GM12878 (cell line): ENCODE data around the gene IL16.

Experiments
- CTCF ChIP-seq, 3 experiments: IDR thresholded peaks in 2 of 3; conservative IDR thresholded peaks in 1 of 3; 2 replicates each; pipeline ENCODE4 v1.5.1; 2011; ENCODE audit warnings: low read depth in 3 of 3, low read length in 3 of 3, mild to moderate bottlenecking in 3 of 3, control low read depth in 2 of 3, moderate library complexity in 2 of 3, inconsistent platforms in 1 of 3, mixed read lengths in 1 of 3; ENCODE audit not compliant: control insufficient read depth in 2 of 3, insufficient read depth in 1 of 3; ENCODE audit errors: extremely low read depth in 1 of 3
- HDGF ChIP-seq: fragments of 450-650 bp; IDR thresholded peaks from 2 replicates; pipeline ENCODE4 v1.6.1; 2016; ENCODE audit warnings: antibody characterized with exemption
- MAX ChIP-seq: IDR thresholded peaks from 2 replicates; pipeline ENCODE4 v1.6.1; 2012; ENCODE audit warnings: low read depth, low read length, improper control_type of control experiment
- POLR2A ChIP-seq: IDR thresholded peaks from 2 replicates; pipeline ENCODE4 v1.6.1; 2011; ENCODE audit warnings: low read depth, mild to moderate bottlenecking, low read length
- SP1 ChIP-seq: IDR thresholded peaks from one replicate; pipeline ENCODE4 v1.6.1; 2011; ENCODE audit warnings: low read depth, low read length
- TBL1XR1 ChIP-seq: IDR thresholded peaks from 2 replicates; pipeline ENCODE4 v1.6.1; 2012; ENCODE audit warnings: low read depth, low read length, improper control_type of control experiment

GRCh38 chr15:81229586-81229985, 32.9 kb downstream of the IL16 start:
- no peak for TF ChIP-seq CTCF (IDR thresholded peaks at IDR 0.05 in 2 of 3, conservative IDR thresholded peaks at IDR 0.05 in 1 of 3; ENCODE audit: control insufficient read depth in 2 of 3, extremely low read depth in 1 of 3, insufficient read depth in 1 of 3, low read depth in 3 of 3, low read length in 3 of 3)
- no peak for TF ChIP-seq POLR2A
- no peak for TF ChIP-seq TBL1XR1
- TF ChIP-seq SP1: no peak
- no peak for TF ChIP-seq HDGF
- TF ChIP-seq MAX: no peak
